ENCODE measurements around the gene CHRNA4. TPM values are rescaled to one million over a fixed set of nuclear protein-coding genes. Genes with fewer than 3 reads are reported as not detected.

Gene CHRNA4
- total RNA-seq, 1 donor from 2014 or later = not detected

DNA sequence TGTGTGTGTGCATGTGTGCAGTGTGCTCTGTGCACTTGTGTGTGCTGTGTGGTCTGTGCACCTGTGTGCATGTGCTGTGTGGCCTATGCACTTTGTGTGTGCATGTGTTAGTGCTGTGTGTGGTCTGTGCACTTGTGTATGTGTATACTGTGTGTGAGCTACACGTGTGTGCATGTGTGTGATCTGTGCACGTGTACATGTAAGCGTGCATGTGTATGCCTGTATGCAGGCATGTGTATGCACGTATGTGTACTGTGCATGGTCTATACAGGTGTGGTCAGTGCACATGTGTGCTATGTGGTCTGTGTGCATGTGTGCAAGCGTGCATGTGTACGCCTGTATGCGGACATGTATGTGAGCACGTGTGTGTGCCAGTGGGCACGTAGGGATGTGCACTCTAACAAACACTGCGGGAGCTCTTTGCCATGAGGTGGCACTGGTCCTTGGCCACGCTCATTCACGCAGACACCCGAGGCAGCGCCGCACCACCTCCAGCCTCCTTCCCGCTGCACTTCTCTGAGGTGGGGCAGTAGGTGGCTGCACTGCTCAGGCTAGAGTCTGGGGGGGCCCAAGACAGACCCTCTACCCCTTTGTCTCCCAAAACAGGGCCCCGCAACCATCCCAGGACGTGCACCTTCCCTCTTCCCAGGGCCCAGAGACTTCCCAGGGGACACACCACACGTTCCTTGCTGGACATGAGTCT lies 42.4 kb upstream of the CHRNA4 start:
- no peak for ATAC-seq (ENCODE audit: low read depth)
- DNase-seq = no peak
- Mint-ChIP-seq H3K27ac (no peak overlapping the region), H3K4me3 (no peak overlapping the region), H3K36me3 (ENCODE audit: low read depth) (no peaks in the 10 kb centered on the region), H3K27me3 (no peaks in the 10 kb centered on the region), H3K4me1 (no peaks in the 10 kb centered on the region), H3K9me3 (no peaks in the 10 kb centered on the region)
- ChIA-PET CTCF (no interaction called here), POLR2A (no interaction called here)
- TF ChIP-seq, protein P1, sequence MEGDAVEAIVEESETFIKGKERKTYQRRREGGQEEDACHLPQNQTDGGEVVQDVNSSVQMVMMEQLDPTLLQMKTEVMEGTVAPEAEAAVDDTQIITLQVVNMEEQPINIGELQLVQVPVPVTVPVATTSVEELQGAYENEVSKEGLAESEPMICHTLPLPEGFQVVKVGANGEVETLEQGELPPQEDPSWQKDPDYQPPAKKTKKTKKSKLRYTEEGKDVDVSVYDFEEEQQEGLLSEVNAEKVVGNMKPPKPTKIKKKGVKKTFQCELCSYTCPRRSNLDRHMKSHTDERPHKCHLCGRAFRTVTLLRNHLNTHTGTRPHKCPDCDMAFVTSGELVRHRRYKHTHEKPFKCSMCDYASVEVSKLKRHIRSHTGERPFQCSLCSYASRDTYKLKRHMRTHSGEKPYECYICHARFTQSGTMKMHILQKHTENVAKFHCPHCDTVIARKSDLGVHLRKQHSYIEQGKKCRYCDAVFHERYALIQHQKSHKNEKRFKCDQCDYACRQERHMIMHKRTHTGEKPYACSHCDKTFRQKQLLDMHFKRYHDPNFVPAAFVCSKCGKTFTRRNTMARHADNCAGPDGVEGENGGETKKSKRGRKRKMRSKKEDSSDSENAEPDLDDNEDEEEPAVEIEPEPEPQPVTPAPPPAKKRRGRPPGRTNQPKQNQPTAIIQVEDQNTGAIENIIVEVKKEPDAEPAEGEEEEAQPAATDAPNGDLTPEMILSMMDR (IDR thresholded peaks at IDR 0.05) = no peak
- intact Hi-C loops (cut with micrococcal nuclease) = no loop called here

DNA sequence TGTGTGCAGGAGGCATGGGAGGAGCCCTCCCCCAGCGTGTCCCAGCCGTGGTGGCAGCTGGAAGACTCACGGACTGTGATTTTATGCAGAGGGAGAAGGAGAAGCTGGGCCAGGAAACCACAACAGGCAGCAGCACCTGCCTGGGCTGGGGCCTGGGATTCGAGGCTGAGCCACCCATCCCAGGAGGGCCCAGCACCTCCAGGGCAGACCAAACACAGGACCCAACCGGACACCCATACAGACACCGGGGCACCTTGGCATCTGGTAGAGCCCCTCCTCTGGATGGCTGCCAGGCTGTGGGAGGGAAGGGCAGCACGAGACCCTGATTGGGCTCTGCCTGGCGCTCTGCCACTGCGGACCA lies 41.7 kb upstream of the CHRNA4 start:
- H3K9me3 Mint-ChIP-seq = no peaks in the 10 kb centered on the region
- H3K4me3 Mint-ChIP-seq = no peak overlapping the region
- intact Hi-C loops (cut with micrococcal nuclease) = no loop called here
- no peaks in the 10 kb centered on the region for H3K36me3 Mint-ChIP-seq (ENCODE audit: low read depth)
- ChIA-PET POLR2A (no interaction called here), CTCF (no interaction called here)
- DNase-seq = no peak
- no peaks in the 10 kb centered on the region for H3K4me1 Mint-ChIP-seq
- no peak overlapping the region for H3K27ac Mint-ChIP-seq
- no peaks in the 10 kb centered on the region for H3K27me3 Mint-ChIP-seq
- TF ChIP-seq, protein P1 (IDR thresholded peaks at IDR 0.05) = no peak
- ATAC-seq (ENCODE audit: low read depth) = no peak

DNA sequence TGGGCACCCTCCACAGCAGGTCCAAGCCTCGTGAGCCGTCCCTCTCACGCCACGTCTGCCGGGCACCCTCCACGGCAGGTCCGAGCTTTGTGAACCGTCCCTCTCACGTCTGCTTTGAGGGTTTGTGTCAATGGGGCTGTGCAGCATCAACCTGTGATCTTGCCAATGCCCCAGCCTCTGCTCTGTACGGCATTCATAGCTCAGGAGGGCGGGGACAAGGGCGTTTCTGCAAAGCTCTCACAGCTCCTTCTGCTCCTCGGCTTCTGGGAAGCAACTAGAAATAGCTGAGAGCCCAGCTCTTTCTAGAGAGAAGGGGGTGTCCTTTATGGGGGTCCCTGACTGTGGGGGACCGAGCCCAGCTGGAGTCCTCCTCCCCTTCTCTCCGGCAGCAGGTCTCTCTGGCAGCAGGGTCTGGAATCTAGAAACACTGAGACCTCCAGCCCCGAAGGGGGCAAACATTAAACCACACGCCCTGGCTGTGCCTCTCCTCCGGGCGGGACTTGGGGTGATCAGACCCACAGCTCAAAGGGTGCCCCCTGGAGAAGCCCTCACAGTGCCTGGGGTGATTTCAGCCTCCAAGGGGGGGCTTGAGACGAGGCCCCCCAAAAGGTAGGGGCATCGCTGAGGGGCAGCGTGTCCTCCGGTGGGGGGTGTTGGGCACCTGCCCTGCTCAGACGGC lies 41.2 kb upstream of the CHRNA4 start:
- Mint-ChIP-seq H3K9me3 (no peaks in the 10 kb centered on the region), H3K4me3 (no peak overlapping the region), H3K36me3 (ENCODE audit: low read depth) (no peaks in the 10 kb centered on the region), H3K27me3 (no peaks in the 10 kb centered on the region), H3K4me1 (no peaks in the 10 kb centered on the region), H3K27ac (no peak overlapping the region)
- DNase-seq = no peak
- no peak for ATAC-seq (ENCODE audit: low read depth)
- intact Hi-C loops (cut with micrococcal nuclease) = no loop called here
- ChIA-PET CTCF (no interaction called here), POLR2A (no interaction called here)
- TF ChIP-seq, protein P1 (IDR thresholded peaks at IDR 0.05) = no peak

DNA sequence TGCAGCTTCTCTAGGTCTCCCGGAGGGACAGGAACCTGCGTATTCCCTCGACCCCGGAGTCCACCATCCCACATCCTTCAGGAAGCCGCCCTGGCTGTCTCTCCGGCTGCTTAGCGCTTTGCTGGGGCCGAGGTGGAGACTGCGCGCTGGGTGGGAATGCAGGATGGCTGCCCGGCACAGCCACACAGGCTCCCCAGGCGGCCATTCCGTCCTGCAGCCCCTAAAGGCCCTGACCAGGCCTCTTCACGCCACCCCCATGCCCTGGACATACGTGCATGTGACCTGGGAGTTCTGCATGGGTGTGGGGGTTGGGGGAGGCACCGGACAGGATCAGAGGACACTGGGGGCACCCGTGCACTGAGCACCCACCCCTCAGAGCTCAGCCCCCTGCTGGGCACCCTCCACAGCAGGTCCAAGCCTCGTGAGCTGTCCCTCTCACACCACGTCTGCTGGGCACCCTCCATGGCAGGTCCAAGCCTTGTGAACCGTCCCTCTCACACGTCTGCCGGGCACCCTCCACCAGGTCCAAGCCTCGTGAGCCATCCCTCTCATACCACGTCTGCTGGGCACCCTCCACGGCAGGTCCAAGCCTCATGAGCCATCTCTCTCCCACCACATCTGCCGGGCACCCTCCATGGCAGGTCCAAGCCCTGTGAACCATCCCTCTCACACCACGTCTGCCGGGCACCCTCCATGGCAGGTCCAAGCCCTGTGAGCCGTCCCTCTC lies 40.4 kb upstream of the CHRNA4 start:
- no peak overlapping the region for H3K4me3 Mint-ChIP-seq
- ChIA-PET CTCF (no interaction called here), POLR2A (no interaction called here)
- DNase-seq = no peak
- H3K4me1 Mint-ChIP-seq = no peaks in the 10 kb centered on the region
- no peak overlapping the region for H3K27ac Mint-ChIP-seq
- TF ChIP-seq, protein P1 (IDR thresholded peaks at IDR 0.05) = no peak
- no peaks in the 10 kb centered on the region for H3K9me3 Mint-ChIP-seq
- ATAC-seq (ENCODE audit: low read depth) = no peak
- no peaks in the 10 kb centered on the region for H3K36me3 Mint-ChIP-seq (ENCODE audit: low read depth)
- intact Hi-C loops (cut with micrococcal nuclease) = no loop called here
- H3K27me3 Mint-ChIP-seq = no peaks in the 10 kb centered on the region

DNA sequence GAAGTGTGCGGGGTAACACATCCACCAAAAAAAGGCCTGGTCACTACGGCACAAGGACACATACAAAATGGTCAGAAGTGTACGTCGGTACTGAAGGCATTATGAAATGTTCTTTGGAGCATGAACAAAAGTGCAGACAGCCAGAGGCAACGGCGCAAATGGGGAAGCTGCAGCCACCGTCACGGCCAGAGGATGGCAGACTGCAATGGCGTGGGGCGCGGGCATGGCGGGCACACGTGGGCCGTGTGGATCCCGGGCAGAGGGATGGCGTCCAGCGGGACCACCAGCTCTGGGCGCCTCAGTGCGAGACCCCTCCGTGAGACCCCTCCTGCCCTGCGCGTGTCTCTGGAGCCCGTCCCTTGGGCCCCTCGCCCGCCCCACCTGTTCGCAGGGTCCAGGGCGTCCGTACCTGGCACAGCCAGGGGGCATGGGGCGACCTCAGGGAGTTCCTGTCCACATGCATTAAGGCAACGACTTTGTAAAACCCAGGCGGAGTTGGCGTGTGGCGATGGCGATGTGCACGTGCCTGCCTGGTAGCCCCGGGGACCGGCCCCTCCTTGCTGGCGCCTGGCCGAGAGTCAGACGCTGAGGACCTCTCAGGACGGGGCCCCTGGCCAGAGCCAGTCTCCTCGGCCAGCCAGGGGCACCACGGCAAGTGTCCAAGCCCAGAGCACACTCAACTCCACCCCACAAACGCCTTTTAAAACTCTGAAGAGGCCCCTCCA lies 39.5 kb upstream of the CHRNA4 start:
- intact Hi-C loops (cut with micrococcal nuclease) = no loop called here
- Mint-ChIP-seq H3K27ac (no peak overlapping the region), H3K4me1 (no peaks in the 10 kb centered on the region), H3K27me3 (no peaks in the 10 kb centered on the region), H3K9me3 (no peaks in the 10 kb centered on the region), H3K4me3 (no peak overlapping the region), H3K36me3 (ENCODE audit: low read depth) (no peaks in the 10 kb centered on the region)
- TF ChIP-seq, protein P1 (IDR thresholded peaks at IDR 0.05) = no peak
- DNase-seq = no peak
- ATAC-seq (ENCODE audit: low read depth) = no peak
- ChIA-PET CTCF (no interaction called here), POLR2A (no interaction called here)

All from activated B cell treated with CpG ODN at 0.5 μM for 24 hours (primary cell).